HepG2 (cell line): ENCODE measurements around the gene C14orf132. TPM values are rescaled to one million over a fixed set of nuclear protein-coding genes. Genes with fewer than 3 reads are reported as not detected.

Experiments used
- BRCA1 ChIP-seq: sonication (generic); formaldehyde crosslinking; IDR thresholded peaks from 2 replicates; pipeline ENCODE4 v1.4.0; 2020; ENCODE audit warnings: missing genetic modification reagents
- HDAC1 ChIP-seq: sonication (generic); formaldehyde crosslinking; IDR thresholded peaks from 2 replicates; pipeline ENCODE4 v1.5.1; 2020; ENCODE audit warnings: mild to moderate bottlenecking, missing genetic modification reagents
- HNF4G ChIP-seq, 2 experiments: sonication (generic) in 1 of 2; formaldehyde crosslinking in 1 of 2; IDR thresholded peaks; 2 replicates each; pipeline versions ENCODE4 v1.4.0 to v1.6.1; 2011 to 2020; ENCODE audit warnings: borderline replicate concordance in 2 of 2, low read depth in 2 of 2, mild to moderate bottlenecking in 2 of 2, low read length in 1 of 2, missing genetic modification reagents in 1 of 2, moderate library complexity in 1 of 2
- MEIS2 ChIP-seq: sonication (generic); formaldehyde crosslinking; IDR thresholded peaks from 2 replicates; pipeline ENCODE4 v1.9.0; 2021; ENCODE audit warnings: mild to moderate bottlenecking, missing genetic modification reagents
- NFIC ChIP-seq: IDR thresholded peaks from 2 replicates; pipeline ENCODE4 v1.6.1; 2012; ENCODE audit warnings: mild to moderate bottlenecking, low read length, inconsistent platforms
- PHF21A ChIP-seq: sonication (generic); formaldehyde crosslinking; IDR thresholded peaks from 2 replicates; pipeline ENCODE4 v1.5.0; 2020; ENCODE audit warnings: mild to moderate bottlenecking, missing genetic modification reagents
- SIN3B ChIP-seq: fragments of 150-350 bp; IDR thresholded peaks from 2 replicates; pipeline ENCODE4 v1.6.1; 2014; ENCODE audit warnings: low read length
- ZNF205 ChIP-seq: IDR thresholded peaks from 2 replicates; pipeline ENCODE4 v1.6.1; 2018; ENCODE audit warnings: missing biosample characterization, missing genetic modification reagents
- ZNF780A ChIP-seq: sonication (generic); formaldehyde crosslinking; IDR thresholded peaks from 2 replicates; pipeline ENCODE4 v1.8.0; 2022; ENCODE audit warnings: mild to moderate bottlenecking, missing genetic modification reagents, moderate library complexity
- polyA plus RNA-seq, 8 experiments: library from polyadenylated mRNA; depleted of rRNA in 3 of 8; stranded (reverse) in 7 of 8; unstranded in 1 of 8; fragments of >200 nt; fragmentation: Illumina TruSeq in 4 of 8; extraction: Trizol in 4 of 8; gene quantifications; 2 replicates each; pipeline versions ENCODE4 v1.2.1 to v1.2.3, GENCODE V29; 2011 to 2016; ENCODE audit warnings: low read depth in 4 of 8, missing spikeins in 1 of 8, mixed read lengths in 1 of 8; ENCODE audit not compliant: insufficient read depth in 1 of 8
- total RNA-seq, 5 experiments: library from RNA; depleted of rRNA; stranded (reverse); fragments of >200 nt; fragmentation: Illumina TruSeq; extraction: Trizol; gene quantifications; 2 replicates each; pipeline ENCODE4 v1.2.3, GENCODE V29; 2016; ENCODE audit warnings: low read depth in 1 of 5
- TF ChIP-seq, protein P1 (sequence below): sonication (generic); formaldehyde crosslinking; IDR thresholded peaks from 2 replicates; pipeline ENCODE4 v1.4.0; 2020; ENCODE audit warnings: missing genetic modification reagents
- TF ChIP-seq, protein P2 (sequence below): sonication (generic); IDR thresholded peaks from 2 replicates; pipeline ENCODE4 v1.6.1; 2016; ENCODE audit warnings: low read depth, borderline replicate concordance
- TF ChIP-seq, protein P3 (sequence below): sonication (generic); formaldehyde crosslinking; IDR thresholded peaks from 2 replicates; pipeline ENCODE4 v1.4.0; 2020; ENCODE audit warnings: missing genetic modification reagents, borderline replicate concordance
- TF ChIP-seq, protein P4 (sequence below): sonication (generic); formaldehyde crosslinking; IDR thresholded peaks from 2 replicates; pipeline ENCODE4 v1.4.0; 2020; ENCODE audit warnings: missing genetic modification reagents
- TF ChIP-seq, protein P5 (sequence below): sonication (generic); formaldehyde crosslinking; IDR thresholded peaks from 2 replicates; pipeline ENCODE4 v1.4.0; 2020; ENCODE audit warnings: missing genetic modification reagents

The C14orf132 gene
- total and polyA plus RNA-seq, 2 of the 13 experiments (the other 11 are each of a cell fraction or from before 2014, with no cell fraction given) = 0.13 to 0.15 TPM

DNA sequence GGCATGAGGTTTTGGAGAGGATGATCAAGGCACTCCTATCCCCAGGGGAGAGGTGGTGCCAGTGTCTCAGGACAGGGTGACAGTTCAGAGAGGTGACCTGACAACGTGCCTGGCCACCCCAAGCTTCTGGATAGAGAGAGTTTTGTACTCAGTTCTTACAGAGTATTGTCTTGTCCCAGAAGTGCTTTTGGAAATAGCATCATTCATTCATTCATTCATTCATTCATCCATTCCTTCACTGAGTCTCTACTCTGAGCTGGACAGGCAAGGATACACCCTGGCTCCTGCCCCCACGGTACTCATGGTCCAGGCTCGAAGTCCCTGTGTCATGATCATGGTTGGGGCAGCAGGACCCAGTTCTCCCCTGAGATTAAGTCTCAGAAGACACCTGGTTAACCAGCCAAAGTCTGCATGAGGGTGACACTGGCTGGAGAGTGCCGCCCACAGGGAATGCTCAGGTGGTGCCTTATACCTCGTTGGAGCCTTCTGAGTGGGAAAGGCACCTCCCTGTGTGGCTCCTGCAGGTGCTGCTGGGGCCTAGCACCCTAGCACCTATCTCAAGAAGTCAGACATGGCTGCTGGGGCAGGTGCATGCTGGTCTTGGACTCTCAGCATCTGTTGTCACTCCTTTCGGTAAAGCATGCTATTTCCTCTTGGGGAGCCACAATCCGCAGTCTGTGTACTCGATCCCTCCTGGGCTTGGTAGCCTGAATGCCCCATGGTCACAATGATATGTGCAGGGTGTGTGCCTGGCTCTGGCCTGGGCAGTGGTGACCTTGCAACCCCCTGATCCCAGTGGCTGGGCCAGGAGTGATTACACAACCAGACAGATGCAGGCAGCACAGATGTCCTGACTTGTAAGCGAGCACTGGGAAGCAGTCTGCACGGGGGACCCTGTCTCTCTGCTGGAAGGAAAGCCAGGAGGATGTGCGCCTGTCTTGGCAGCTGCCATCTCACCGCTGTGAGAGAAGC lies 57.8 kb downstream of the C14orf132 start (continued):
- TF ChIP-seq, protein P1, sequence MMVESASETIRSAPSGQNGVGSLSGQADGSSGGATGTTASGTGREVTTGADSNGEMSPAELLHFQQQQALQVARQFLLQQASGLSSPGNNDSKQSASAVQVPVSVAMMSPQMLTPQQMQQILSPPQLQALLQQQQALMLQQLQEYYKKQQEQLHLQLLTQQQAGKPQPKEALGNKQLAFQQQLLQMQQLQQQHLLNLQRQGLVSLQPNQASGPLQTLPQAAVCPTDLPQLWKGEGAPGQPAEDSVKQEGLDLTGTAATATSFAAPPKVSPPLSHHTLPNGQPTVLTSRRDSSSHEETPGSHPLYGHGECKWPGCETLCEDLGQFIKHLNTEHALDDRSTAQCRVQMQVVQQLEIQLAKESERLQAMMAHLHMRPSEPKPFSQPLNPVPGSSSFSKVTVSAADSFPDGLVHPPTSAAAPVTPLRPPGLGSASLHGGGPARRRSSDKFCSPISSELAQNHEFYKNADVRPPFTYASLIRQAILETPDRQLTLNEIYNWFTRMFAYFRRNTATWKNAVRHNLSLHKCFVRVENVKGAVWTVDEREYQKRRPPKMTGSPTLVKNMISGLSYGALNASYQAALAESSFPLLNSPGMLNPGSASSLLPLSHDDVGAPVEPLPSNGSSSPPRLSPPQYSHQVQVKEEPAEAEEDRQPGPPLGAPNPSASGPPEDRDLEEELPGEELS (CRISPR knock-in tag) = no peak
- TF ChIP-seq SIN3B = no peak
- no peak for TF ChIP-seq PHF21A (CRISPR knock-in tag)
- TF ChIP-seq HDAC1 (CRISPR knock-in tag) = peak; percentile 46; the same call in 1 of the 2 replicates
- TF ChIP-seq, protein P2, sequence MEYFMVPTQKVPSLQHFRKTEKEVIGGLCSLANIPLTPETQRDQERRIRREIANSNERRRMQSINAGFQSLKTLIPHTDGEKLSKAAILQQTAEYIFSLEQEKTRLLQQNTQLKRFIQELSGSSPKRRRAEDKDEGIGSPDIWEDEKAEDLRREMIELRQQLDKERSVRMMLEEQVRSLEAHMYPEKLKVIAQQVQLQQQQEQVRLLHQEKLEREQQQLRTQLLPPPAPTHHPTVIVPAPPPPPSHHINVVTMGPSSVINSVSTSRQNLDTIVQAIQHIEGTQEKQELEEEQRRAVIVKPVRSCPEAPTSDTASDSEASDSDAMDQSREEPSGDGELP = no peak
- TF ChIP-seq NFIC = no peak
- TF ChIP-seq HNF4G (IDR thresholded peaks at IDR 0.05; ENCODE audit: borderline replicate concordance, low read depth, low read length) = no peak
- TF ChIP-seq HNF4G (CRISPR knock-in tag; IDR thresholded peaks at IDR 0.05; ENCODE audit: borderline replicate concordance, low read depth) = no peak
- TF ChIP-seq ZNF205 (CRISPR knock-in tag) = no peak
- TF ChIP-seq, protein P3, sequence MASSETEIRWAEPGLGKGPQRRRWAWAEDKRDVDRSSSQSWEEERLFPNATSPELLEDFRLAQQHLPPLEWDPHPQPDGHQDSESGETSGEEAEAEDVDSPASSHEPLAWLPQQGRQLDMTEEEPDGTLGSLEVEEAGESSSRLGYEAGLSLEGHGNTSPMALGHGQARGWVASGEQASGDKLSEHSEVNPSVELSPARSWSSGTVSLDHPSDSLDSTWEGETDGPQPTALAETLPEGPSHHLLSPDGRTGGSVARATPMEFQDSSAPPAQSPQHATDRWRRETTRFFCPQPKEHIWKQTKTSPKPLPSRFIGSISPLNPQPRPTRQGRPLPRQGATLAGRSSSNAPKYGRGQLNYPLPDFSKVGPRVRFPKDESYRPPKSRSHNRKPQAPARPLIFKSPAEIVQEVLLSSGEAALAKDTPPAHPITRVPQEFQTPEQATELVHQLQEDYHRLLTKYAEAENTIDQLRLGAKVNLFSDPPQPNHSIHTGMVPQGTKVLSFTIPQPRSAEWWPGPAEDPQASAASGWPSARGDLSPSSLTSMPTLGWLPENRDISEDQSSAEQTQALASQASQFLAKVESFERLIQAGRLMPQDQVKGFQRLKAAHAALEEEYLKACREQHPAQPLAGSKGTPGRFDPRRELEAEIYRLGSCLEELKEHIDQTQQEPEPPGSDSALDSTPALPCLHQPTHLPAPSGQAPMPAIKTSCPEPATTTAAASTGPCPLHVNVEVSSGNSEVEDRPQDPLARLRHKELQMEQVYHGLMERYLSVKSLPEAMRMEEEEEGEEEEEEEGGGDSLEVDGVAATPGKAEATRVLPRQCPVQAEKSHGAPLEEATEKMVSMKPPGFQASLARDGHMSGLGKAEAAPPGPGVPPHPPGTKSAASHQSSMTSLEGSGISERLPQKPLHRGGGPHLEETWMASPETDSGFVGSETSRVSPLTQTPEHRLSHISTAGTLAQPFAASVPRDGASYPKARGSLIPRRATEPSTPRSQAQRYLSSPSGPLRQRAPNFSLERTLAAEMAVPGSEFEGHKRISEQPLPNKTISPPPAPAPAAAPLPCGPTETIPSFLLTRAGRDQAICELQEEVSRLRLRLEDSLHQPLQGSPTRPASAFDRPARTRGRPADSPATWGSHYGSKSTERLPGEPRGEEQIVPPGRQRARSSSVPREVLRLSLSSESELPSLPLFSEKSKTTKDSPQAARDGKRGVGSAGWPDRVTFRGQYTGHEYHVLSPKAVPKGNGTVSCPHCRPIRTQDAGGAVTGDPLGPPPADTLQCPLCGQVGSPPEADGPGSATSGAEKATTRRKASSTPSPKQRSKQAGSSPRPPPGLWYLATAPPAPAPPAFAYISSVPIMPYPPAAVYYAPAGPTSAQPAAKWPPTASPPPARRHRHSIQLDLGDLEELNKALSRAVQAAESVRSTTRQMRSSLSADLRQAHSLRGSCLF (CRISPR knock-in tag) = no peak
- no peak for TF ChIP-seq MEIS2
- TF ChIP-seq, protein P4, sequence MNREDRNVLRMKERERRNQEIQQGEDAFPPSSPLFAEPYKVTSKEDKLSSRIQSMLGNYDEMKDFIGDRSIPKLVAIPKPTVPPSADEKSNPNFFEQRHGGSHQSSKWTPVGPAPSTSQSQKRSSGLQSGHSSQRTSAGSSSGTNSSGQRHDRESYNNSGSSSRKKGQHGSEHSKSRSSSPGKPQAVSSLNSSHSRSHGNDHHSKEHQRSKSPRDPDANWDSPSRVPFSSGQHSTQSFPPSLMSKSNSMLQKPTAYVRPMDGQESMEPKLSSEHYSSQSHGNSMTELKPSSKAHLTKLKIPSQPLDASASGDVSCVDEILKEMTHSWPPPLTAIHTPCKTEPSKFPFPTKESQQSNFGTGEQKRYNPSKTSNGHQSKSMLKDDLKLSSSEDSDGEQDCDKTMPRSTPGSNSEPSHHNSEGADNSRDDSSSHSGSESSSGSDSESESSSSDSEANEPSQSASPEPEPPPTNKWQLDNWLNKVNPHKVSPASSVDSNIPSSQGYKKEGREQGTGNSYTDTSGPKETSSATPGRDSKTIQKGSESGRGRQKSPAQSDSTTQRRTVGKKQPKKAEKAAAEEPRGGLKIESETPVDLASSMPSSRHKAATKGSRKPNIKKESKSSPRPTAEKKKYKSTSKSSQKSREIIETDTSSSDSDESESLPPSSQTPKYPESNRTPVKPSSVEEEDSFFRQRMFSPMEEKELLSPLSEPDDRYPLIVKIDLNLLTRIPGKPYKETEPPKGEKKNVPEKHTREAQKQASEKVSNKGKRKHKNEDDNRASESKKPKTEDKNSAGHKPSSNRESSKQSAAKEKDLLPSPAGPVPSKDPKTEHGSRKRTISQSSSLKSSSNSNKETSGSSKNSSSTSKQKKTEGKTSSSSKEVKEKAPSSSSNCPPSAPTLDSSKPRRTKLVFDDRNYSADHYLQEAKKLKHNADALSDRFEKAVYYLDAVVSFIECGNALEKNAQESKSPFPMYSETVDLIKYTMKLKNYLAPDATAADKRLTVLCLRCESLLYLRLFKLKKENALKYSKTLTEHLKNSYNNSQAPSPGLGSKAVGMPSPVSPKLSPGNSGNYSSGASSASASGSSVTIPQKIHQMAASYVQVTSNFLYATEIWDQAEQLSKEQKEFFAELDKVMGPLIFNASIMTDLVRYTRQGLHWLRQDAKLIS (CRISPR knock-in tag) = no peak
- TF ChIP-seq ZNF780A (CRISPR knock-in tag) = no peak
- no peak for TF ChIP-seq BRCA1
- TF ChIP-seq, protein P5, sequence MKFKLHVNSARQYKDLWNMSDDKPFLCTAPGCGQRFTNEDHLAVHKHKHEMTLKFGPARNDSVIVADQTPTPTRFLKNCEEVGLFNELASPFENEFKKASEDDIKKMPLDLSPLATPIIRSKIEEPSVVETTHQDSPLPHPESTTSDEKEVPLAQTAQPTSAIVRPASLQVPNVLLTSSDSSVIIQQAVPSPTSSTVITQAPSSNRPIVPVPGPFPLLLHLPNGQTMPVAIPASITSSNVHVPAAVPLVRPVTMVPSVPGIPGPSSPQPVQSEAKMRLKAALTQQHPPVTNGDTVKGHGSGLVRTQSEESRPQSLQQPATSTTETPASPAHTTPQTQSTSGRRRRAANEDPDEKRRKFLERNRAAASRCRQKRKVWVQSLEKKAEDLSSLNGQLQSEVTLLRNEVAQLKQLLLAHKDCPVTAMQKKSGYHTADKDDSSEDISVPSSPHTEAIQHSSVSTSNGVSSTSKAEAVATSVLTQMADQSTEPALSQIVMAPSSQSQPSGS (CRISPR knock-in tag) = no peak
